HG03135 (cell line): Measurements from ENCODE around the gene NPNT.

Experiments used
- ATAC-seq: cut with Tn5 transposase; IDR thresholded peaks from one replicate; pipeline ENCODE4 v1.9.1; 2021; ENCODE audit warnings: mild to moderate bottlenecking, moderate library complexity; ENCODE audit not compliant: unreplicated experiment

NPNT gene

DNA sequence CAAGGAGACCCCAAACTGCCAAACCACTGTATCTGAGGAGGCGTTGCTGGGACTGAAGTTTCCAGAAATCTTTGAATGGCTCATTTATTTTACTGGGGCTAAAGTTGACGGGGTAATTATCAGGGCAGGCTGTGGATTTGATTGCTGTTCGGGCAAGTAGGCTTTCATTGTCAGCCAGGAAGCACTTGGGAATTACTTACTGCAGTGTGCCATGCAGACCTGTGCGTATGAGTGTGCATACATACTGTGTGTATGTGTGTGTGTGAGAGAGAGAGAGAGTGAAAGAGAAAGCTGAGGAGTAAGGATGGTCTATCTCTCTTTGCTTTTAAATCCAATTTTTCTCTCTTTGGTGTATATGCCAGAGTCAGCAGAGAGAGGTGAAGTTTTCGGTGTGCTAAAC, 122.7 kb downstream of the NPNT start:
- ATAC-seq, result no peak

DNA sequence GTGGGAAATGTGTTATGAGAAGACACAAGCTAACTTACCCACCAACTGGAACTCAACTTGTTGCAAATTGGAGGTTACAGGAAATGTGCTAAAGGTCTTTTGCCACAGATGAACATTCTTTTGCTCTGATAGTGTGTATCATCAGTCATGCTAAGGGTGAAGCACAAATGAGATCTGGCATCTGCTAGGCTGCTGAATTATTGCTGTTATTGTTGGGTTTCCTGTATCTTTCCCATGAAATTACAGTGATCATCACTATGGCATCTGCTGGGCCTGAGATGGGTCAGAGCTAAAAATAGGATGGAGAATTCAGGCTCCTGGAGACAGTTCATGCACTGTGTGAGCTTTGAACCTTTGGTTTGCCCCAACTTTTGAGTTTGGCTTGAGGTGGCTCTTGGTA, 124.5 kb downstream of the NPNT start:
- ATAC-seq, result no peak
